ENCODE measurements around the gene SP140. TPM values are rescaled to one million over a fixed set of nuclear protein-coding genes. Genes with fewer than 3 reads are reported as not detected.

SP140 gene
- total RNA-seq, 1 experiment from 2014 or later: 2.6 TPM

DNA sequence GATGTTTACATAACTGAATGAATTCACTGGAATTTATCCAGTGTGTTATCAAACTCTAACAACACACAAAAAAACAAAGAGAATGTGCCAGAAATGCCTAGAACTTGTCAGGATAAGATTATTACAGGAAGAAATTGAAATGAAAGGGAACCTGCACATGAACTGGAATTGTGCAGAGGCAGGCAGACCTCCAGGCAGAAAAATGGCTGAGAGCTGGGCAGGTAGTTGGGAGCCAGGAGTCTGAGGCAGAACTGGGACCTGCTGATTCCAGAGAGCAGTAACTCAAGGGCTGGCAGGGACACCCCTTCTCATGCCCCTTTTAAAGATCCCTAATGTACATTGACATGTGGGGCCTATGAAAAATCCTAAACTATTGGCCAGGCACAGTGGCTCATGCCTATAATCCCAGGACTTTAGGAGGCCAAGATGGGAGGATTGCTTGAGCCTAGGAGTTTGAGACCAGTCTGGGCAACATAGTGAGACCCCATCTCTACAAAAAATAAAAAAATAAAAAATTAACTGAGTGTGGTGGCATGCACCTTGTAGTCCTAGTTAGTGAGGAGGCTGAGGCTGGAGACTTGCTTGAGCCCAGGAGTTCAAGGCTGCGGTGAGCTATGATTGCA, 5.1 kb upstream of the SP140 start:
- Histone ChIP-seq H2AFZ (ENCODE audit: low read depth, low read length, poor library complexity, severe bottlenecking) (peak overlapping the region; percentile 96), H3K9me3 (ENCODE audit: control insufficient read depth in 1 of 2, insufficient read depth in 1 of 2, low read depth in 1 of 2, low read length in 2 of 2) (no peaks in the 10 kb centered on the region), H4K20me1 (ENCODE audit: insufficient read depth) (no peaks in the 10 kb centered on the region), H3K9ac (ENCODE audit: low read length) (peak overlapping the region; percentile 59), H3K4me2 (ENCODE audit: low read length) (peak overlapping the region; percentile 90), H3K36me3 (ENCODE audit: control insufficient read depth in 1 of 2, insufficient read depth in 2 of 2, low read length in 2 of 2) (no peaks in the 10 kb centered on the region), H3K4me3 (replicated peaks in 1 of 2; ENCODE audit: low read depth in 1 of 2, low read length in 2 of 2) (peak overlapping the region; percentile 69 to 82), H3K4me1 (ENCODE audit: control insufficient read depth in 1 of 2, insufficient read depth in 2 of 2, low read length in 2 of 2) (peaks cover 5 to 11% of the 10 kb centered on the region in 2 experiments; a peak in 3 of 4 replicates), H3K27me3 (ENCODE audit: insufficient read depth, low read length) (no peaks in the 10 kb centered on the region), H3K27ac (ENCODE audit: low read depth, low read length) (peak overlapping the region; percentile 47), H3K9me2 (ENCODE audit: insufficient read depth) (no peaks in the 10 kb centered on the region), H3K79me2 (ENCODE audit: insufficient read depth, low read length) (no peaks in the 10 kb centered on the region)
- CTCF ChIA-PET: no interaction called here
- ATAC-seq (0 out of 2 replicates have a peak, but pooled peaks have one; percentile 9), DNase-seq (ENCODE audit: low read depth, low spot score) (no peak)
- RAD21 ChIA-PET (ENCODE audit: low non-redundant PET in 1 of 2, low total read pairs in 2 of 2, uncharacterized antibody in 2 of 2, unreplicated experiment in 2 of 2): no interaction called here
- BruUV-seq (replicated peaks): no TSS peak
- intact Hi-C loops (cut with micrococcal nuclease): no loop called here
- no peak for TF ChIP-seq SRF (IDR thresholded peaks at IDR 0.05; ENCODE audit: low read depth)
- no peak for TF ChIP-seq EGR1 (IDR thresholded peaks at IDR 0.05; ENCODE audit: low read depth)
- no peak for TF ChIP-seq CEBPB (IDR thresholded peaks at IDR 0.05; ENCODE audit: low read depth)
- no peak for TF ChIP-seq YY1 (IDR thresholded peaks at IDR 0.05; ENCODE audit: extremely low read depth, insufficient replicate concordance, low read depth, low read length)
- no peak for TF ChIP-seq JUND (IDR thresholded peaks at IDR 0.05)
- TF ChIP-seq, protein P1, sequence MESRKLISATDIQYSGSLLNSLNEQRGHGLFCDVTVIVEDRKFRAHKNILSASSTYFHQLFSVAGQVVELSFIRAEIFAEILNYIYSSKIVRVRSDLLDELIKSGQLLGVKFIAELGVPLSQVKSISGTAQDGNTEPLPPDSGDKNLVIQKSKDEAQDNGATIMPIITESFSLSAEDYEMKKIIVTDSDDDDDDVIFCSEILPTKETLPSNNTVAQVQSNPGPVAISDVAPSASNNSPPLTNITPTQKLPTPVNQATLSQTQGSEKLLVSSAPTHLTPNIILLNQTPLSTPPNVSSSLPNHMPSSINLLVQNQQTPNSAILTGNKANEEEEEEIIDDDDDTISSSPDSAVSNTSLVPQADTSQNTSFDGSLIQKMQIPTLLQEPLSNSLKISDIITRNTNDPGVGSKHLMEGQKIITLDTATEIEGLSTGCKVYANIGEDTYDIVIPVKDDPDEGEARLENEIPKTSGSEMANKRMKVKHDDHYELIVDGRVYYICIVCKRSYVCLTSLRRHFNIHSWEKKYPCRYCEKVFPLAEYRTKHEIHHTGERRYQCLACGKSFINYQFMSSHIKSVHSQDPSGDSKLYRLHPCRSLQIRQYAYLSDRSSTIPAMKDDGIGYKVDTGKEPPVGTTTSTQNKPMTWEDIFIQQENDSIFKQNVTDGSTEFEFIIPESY (IDR thresholded peaks at IDR 0.05; ENCODE audit: extremely low read depth, insufficient replicate concordance, low read length): no peak
- no peak for TF ChIP-seq EZH2phosphoT487 (IDR thresholded peaks at IDR 0.05; ENCODE audit: borderline replicate concordance)
- TF ChIP-seq, protein P2, sequence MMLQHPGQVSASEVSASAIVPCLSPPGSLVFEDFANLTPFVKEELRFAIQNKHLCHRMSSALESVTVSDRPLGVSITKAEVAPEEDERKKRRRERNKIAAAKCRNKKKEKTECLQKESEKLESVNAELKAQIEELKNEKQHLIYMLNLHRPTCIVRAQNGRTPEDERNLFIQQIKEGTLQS (IDR thresholded peaks at IDR 0.05): no peak
- TF ChIP-seq ELF1 (IDR thresholded peaks at IDR 0.05; ENCODE audit: borderline replicate concordance, low read depth): no peak
- no peak for TF ChIP-seq TCF7L2 (IDR thresholded peaks at IDR 0.05; ENCODE audit: borderline replicate concordance, extremely low read depth, insufficient read depth, insufficient read length)
- no peak for TF ChIP-seq CBX3 (IDR thresholded peaks at IDR 0.05; ENCODE audit: low read depth)
- POLR2A ChIA-PET: interaction anchor here (0.7 kb wide), 1 partner anchor 1377 kb away, joined by 3 read pairs; no protein-coding TSS in a partner anchor
